GM21360 (cell line): ENCODE results near the gene CA5A.
"Not testable (repeated sequence)": the region's sequence is repeated elsewhere in the genome, so short reads cannot be mapped to it uniquely, and the experiment has no call there.

Experiments used
- ATAC-seq: cut with Tn5 transposase; IDR thresholded peaks from one replicate; pipeline ENCODE4 v1.9.1; 2021; ENCODE audit warnings: mild to moderate bottlenecking, moderate library complexity; ENCODE audit not compliant: unreplicated experiment

The CA5A gene

GRCh38 chr16:87949071-87949744 lies 12.9 kb upstream of the CA5A start:
- ATAC-seq = no peak

- no peak for ATAC-seq
Observed at GRCh38 chr16:87948735-87949070, 12.4 kb upstream of the CA5A start.

GRCh38 chr16:87948119-87948545 lies 11.8 kb upstream of the CA5A start:
- no peak for ATAC-seq

GRCh38 chr16:87947356-87948118 lies 11.2 kb upstream of the CA5A start:
- ATAC-seq = no peak

- no peak for ATAC-seq
Observed at GRCh38 chr16:87946596-87947347, 10.4 kb upstream of the CA5A start.

- no peak for ATAC-seq
Observed at GRCh38 chr16:87945351-87946042, 9.2 kb upstream of the CA5A start.

- ATAC-seq = no peak
Observed at GRCh38 chr16:87942680-87943079, 6.4 kb upstream of the CA5A start.

GRCh38 chr16:87939562-87940423 lies 3.5 kb upstream of the CA5A start:
- ATAC-seq = no peak

GRCh38 chr16:87938412-87938949 lies 2.2 kb upstream of the CA5A start:
- no peak for ATAC-seq

- ATAC-seq = not testable (repeated sequence)
Observed at GRCh38 chr16:87937231-87937542, 858 bp upstream of the CA5A start.

GRCh38 chr16:87936016-87936374 lies 334 bp downstream of the CA5A start:
- not testable (repeated sequence) for ATAC-seq

GRCh38 chr16:87934752-87935425 lies 1.4 kb downstream of the CA5A start:
- ATAC-seq = not testable (repeated sequence)

- ATAC-seq = no peak
Observed at GRCh38 chr16:87933140-87933495, 3.2 kb downstream of the CA5A start.

GRCh38 chr16:87932475-87933139 lies 3.7 kb downstream of the CA5A start:
- not testable (repeated sequence) for ATAC-seq

- no peak for ATAC-seq
Observed at GRCh38 chr16:87931504-87931903, 4.8 kb downstream of the CA5A start.

GRCh38 chr16:87930456-87930855 lies 5.9 kb downstream of the CA5A start:
- no peak for ATAC-seq

GRCh38 chr16:87929986-87930385 lies 6.3 kb downstream of the CA5A start:
- no peak for ATAC-seq

GRCh38 chr16:87927195-87927562 lies 9.2 kb downstream of the CA5A start:
- no peak for ATAC-seq
